ENCODE results near the gene TBC1D16.

TBC1D16 gene

DNA sequence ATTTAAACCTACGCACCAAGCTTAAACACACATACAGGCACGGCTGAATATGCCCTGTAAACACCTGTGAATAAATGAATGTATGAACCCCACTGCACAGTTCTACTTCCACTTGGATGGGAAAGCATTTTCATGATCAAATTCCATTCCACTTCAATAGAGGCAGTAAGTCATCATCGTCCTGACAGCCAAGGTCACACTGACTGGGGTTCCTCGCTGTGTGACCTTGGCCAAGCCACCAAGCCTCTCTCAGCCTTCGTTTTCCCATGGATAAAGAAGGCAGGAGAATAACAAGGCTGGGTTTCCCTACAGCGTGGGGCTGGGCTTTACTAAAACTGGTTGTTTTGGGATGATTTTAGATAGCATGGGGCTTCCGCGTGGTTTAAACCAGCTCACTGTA is 82.8 kb downstream of the TBC1D16 start:
- Histone ChIP-seq H3K27me3 (ENCODE audit: insufficient read depth, low read length, poor library complexity) (no peaks in the 10 kb centered on the region), H4K20me1 (ENCODE audit: insufficient read depth, low read length) (no peaks in the 10 kb centered on the region), H3K4me2 (ENCODE audit: insufficient read depth, low read length) (no peak overlapping the region), H2AFZ (ENCODE audit: low read depth, low read length) (no peak overlapping the region), H3K4me1 (ENCODE audit: insufficient read depth, low read length) (no peaks in the 10 kb centered on the region), H3K27ac (ENCODE audit: low read length) (no peak overlapping the region), H3K36me3 (ENCODE audit: insufficient read depth, low read length) (no peaks in the 10 kb centered on the region), H3K9me3 (ENCODE audit: insufficient read depth, low read length, severe bottlenecking) (no peaks in the 10 kb centered on the region), H3K4me3 (ENCODE audit: low read depth in 1 of 2, low read length in 2 of 2) (no peak overlapping the region), H3K9ac (ENCODE audit: low read depth, low read length) (no peak overlapping the region), H3K79me2 (ENCODE audit: insufficient read depth, low read length) (no peaks in the 10 kb centered on the region)
- TF ChIP-seq, protein P1, sequence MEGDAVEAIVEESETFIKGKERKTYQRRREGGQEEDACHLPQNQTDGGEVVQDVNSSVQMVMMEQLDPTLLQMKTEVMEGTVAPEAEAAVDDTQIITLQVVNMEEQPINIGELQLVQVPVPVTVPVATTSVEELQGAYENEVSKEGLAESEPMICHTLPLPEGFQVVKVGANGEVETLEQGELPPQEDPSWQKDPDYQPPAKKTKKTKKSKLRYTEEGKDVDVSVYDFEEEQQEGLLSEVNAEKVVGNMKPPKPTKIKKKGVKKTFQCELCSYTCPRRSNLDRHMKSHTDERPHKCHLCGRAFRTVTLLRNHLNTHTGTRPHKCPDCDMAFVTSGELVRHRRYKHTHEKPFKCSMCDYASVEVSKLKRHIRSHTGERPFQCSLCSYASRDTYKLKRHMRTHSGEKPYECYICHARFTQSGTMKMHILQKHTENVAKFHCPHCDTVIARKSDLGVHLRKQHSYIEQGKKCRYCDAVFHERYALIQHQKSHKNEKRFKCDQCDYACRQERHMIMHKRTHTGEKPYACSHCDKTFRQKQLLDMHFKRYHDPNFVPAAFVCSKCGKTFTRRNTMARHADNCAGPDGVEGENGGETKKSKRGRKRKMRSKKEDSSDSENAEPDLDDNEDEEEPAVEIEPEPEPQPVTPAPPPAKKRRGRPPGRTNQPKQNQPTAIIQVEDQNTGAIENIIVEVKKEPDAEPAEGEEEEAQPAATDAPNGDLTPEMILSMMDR (IDR thresholded peaks at IDR 0.05; ENCODE audit: borderline replicate concordance, extremely low read depth, low read length, poor library complexity, severe bottlenecking), result no peak
- TF ChIP-seq EZH2 (IDR thresholded peaks at IDR 0.05; ENCODE audit: borderline replicate concordance, low read depth, low read length, severe bottlenecking), result no peak
- DNase-seq (no peak), ATAC-seq (ENCODE audit: insufficient read depth, low read depth) (no peak)

DNA sequence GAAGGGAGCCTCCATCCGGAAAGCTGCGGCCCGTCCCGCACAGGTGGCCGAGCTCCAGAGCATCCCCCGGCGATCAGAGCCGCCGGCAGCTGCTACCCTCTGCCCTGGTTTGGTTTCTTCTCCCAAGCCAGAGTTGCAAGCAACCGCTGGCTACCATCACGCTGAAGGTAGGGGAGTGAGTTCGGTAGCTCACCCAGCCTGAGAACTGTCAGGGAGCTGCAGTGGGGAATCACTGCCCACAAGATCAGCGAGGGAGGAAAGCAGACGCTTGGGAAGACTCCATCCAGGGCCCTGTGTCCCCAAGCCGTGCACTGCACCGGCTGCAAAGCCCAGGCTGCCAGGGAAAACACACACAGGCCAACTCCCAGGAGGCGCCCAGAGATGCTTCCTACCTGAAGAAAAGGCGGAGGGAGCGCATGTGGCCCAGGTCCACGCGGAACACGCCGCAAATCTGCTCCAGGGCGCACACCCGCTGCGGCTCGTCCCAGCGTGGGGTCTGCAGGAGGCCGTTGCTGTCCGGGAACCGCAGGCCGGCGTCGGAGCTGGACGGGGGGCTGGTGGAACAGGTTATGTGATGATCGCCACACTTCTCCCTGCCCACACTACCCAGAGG is 83.3 kb downstream of the TBC1D16 start:
- H3K36me3 ChIP-seq (ENCODE audit: insufficient read depth, low read length), result no peaks in the 10 kb centered on the region; the same call in 1 of the 2 replicates
- no peaks in the 10 kb centered on the region for H4K20me1 ChIP-seq (ENCODE audit: insufficient read depth, low read length)
- H3K4me3 ChIP-seq (ENCODE audit: low read depth in 1 of 2, low read length in 2 of 2), result no peak overlapping the region
- no peaks in the 10 kb centered on the region for H3K9me3 ChIP-seq (ENCODE audit: insufficient read depth, low read length, severe bottlenecking)
- TF ChIP-seq, protein P1 (IDR thresholded peaks at IDR 0.05; ENCODE audit: borderline replicate concordance, extremely low read depth, low read length, poor library complexity, severe bottlenecking), result no peak
- no peak for TF ChIP-seq EZH2 (IDR thresholded peaks at IDR 0.05; ENCODE audit: borderline replicate concordance, low read depth, low read length, severe bottlenecking)
- no peaks in the 10 kb centered on the region for H3K27me3 ChIP-seq (ENCODE audit: insufficient read depth, low read length, poor library complexity)
- no peak for DNase-seq
- H3K27ac ChIP-seq (ENCODE audit: low read length), result no peak overlapping the region
- H2AFZ ChIP-seq (ENCODE audit: low read depth, low read length), result no peak overlapping the region
- no peaks in the 10 kb centered on the region for H3K79me2 ChIP-seq (ENCODE audit: insufficient read depth, low read length)
- no peak for ATAC-seq (ENCODE audit: insufficient read depth, low read depth)
- no peaks in the 10 kb centered on the region for H3K4me1 ChIP-seq (ENCODE audit: insufficient read depth, low read length)
- H3K4me2 ChIP-seq (ENCODE audit: insufficient read depth, low read length), result no peak overlapping the region
- H3K9ac ChIP-seq (ENCODE audit: low read depth, low read length), result no peak overlapping the region

DNA sequence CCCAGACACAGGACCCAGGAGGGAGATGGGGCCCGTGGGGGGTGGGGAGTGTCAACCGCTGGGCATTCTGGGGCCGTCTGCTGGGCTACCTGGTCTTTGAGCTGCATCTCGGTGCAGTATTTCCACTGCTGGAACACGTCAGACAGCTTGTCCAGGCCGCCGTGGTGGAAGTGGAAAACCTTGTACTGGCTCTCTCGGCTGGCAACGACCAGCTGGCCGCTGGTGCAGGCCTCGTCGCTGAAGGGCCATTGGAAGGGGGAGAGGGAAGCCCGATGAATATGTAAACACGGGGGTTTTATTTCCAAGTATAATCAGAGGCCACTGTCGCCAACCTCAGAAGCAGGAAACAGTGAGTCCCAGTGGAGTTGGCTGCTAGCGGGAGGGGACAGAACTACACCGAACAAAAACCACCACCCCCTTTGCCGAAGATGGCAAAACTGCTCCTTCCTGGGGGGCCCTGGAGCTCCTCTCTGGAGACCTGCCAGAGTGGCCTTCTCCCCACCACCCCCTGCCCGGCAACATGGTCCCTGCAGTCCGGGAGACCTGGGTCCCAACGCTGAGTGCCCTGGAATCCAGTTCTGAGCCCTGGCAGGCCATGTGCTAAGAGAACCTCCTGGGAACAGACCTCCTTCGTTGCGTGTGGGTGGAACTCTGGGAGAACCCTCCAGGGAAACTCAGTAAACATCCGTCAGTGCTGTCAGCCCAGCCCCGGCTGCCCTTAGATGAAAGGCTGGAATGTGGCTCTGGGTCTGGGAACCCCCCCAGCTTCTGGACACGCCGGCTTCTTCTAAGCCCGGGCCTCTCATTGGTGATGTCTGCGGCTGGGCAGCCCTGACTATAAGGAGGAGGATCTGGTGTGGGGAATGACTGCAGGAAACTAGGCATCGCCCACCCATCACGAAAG is 84.1 kb downstream of the TBC1D16 start:
- no peaks in the 10 kb centered on the region; the same call in 1 of the 2 replicates for H3K36me3 ChIP-seq (ENCODE audit: insufficient read depth, low read length)

More for the DNA sequence above, 84.1 kb downstream of the TBC1D16 start:
- Histone ChIP-seq H3K27ac (ENCODE audit: low read length) (0 out of 2 replicates have a peak overlapping the region, but pooled peaks have one; percentile 7), H3K79me2 (ENCODE audit: insufficient read depth, low read length) (no peaks in the 10 kb centered on the region), H3K9me3 (ENCODE audit: insufficient read depth, low read length, severe bottlenecking) (no peaks in the 10 kb centered on the region), H3K27me3 (ENCODE audit: insufficient read depth, low read length, poor library complexity) (no peaks in the 10 kb centered on the region), H3K4me2 (ENCODE audit: insufficient read depth, low read length) (no peak overlapping the region), H4K20me1 (ENCODE audit: insufficient read depth, low read length) (no peaks in the 10 kb centered on the region), H3K9ac (ENCODE audit: low read depth, low read length) (no peak overlapping the region), H3K4me1 (ENCODE audit: insufficient read depth, low read length) (no peaks in the 10 kb centered on the region), H3K4me3 (ENCODE audit: low read depth in 1 of 2, low read length in 2 of 2) (no peak overlapping the region), H2AFZ (ENCODE audit: low read depth, low read length) (no peak overlapping the region)
- no peak for TF ChIP-seq EZH2 (IDR thresholded peaks at IDR 0.05; ENCODE audit: borderline replicate concordance, low read depth, low read length, severe bottlenecking)
- TF ChIP-seq, protein P1 (IDR thresholded peaks at IDR 0.05; ENCODE audit: borderline replicate concordance, extremely low read depth, low read length, poor library complexity, severe bottlenecking), result no peak
- no peak for DNase-seq
- no peak for ATAC-seq (ENCODE audit: insufficient read depth, low read depth)
